Memory B cell (primary cell): ENCODE data around the gene KCNJ12.
A peak's percentile ranks its signal among the peaks of the same experiment; 100 is the strongest.
"Not testable (repeated sequence)": the region's sequence is repeated elsewhere in the genome, so short reads cannot be mapped to it uniquely, and the experiment has no call there.

ENCODE experiments used
- ATAC-seq: fragments of 150-1000 bp; cut with Tn5 transposase; 2 replicates; pipeline ENCODE4 v1.10.0; 2021; ENCODE audit warnings: low read depth, mild to moderate bottlenecking, moderate library complexity
- DNase-seq, 2 donors: peaks; one replicate each; pipeline ENCODE4 v3.0.0; 2022; ENCODE audit warnings: low spot score in 2 of 2
- H3K27ac Mint-ChIP-seq: one replicate; pipeline ENCODE4 v1.8.0; 2022; ENCODE audit warnings: mild to moderate bottlenecking, moderate library complexity, mixed read lengths
- H3K27me3 Mint-ChIP-seq: one replicate; pipeline ENCODE4 v1.8.0; 2022; ENCODE audit warnings: mixed read lengths
- H3K36me3 Mint-ChIP-seq: one replicate; pipeline ENCODE4 v1.8.0; 2022; ENCODE audit warnings: mild to moderate bottlenecking, mixed read lengths
- H3K4me1 Mint-ChIP-seq: one replicate; pipeline ENCODE4 v1.8.0; 2022; ENCODE audit warnings: mixed read lengths
- H3K4me3 Mint-ChIP-seq: one replicate; pipeline ENCODE4 v1.8.0; 2022; ENCODE audit warnings: mild to moderate bottlenecking, moderate library complexity, mixed read lengths
- H3K9me3 Mint-ChIP-seq: one replicate; pipeline ENCODE4 v1.8.0; 2022; ENCODE audit warnings: mixed read lengths

The KCNJ12 gene

DNA sequence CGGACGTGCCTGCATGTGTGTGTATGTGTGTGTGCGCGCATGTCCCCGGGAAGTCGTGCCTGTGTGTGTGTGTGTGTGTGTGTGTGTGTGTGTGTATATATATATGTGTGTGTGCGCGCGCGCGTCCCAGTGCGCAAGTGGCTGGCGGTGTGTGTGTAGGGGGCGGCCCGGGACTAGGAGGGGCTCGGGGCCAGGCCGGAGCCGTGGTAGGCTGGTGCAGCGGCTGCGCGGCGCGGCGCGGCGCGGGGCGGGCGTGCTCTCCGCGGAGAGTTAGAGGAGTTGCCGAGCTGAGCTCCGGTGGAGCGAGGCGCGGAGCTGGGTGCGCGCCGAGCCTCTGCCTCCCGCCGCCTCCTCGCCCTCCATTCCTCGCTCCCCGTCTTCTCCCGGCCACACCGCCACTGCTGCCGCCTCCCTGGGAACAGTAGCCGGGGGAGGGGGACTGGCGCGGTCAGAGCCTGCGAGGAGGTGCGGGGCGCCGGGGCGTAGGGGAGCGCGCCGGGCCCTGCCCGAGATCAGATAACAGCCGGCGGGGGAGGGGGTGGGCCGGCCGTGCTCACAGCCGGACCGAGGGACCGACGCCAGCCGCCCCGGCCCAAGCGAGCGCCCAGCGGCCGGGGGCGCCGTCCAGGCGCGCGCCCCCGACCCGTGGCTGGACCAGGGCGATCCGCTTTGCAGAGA lies at the start of gene KCNJ12:
Gene KCNJ12 (plus strand): TSS at position 277 of the 678 bp plus-strand sequence. CDS start 38,986 bp downstream, outside the sequence.
- ATAC-seq (peak; percentile 37), DNase-seq (no peak)
- no peaks in the 10 kb centered on the region for H3K36me3 Mint-ChIP-seq
- H3K27me3 Mint-ChIP-seq: peaks cover 23% of the 10 kb centered on the region
- H3K4me3 Mint-ChIP-seq: peak within 1 kb of the TSS; percentile 66
- peaks cover 10% of the 10 kb centered on the region for H3K4me1 Mint-ChIP-seq
- no peak within 1 kb of the TSS for H3K27ac Mint-ChIP-seq
- no peaks in the 10 kb centered on the region for H3K9me3 Mint-ChIP-seq

DNA sequence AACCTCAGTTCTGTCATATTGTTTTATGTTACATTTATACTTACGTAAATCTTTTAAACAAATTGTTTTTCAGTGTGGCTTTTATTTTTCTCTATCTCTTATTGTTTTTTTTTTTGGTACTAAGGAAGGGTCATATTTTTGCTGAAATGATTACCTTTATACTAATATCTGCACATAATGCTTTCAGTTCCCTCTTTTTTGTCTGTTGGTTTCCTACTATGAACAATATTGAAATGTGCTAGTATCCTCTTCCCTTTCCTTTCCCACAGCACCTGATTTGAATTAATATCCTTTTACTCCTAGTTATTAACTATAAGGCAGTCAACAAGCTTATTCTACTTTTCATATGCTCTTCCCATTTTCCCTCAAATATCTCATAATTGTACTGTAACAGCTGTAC lies 48.2 kb upstream of the KCNJ12 start:
- not testable (repeated sequence) for H3K36me3 Mint-ChIP-seq
- peak; percentile 71 for ATAC-seq

DNA sequence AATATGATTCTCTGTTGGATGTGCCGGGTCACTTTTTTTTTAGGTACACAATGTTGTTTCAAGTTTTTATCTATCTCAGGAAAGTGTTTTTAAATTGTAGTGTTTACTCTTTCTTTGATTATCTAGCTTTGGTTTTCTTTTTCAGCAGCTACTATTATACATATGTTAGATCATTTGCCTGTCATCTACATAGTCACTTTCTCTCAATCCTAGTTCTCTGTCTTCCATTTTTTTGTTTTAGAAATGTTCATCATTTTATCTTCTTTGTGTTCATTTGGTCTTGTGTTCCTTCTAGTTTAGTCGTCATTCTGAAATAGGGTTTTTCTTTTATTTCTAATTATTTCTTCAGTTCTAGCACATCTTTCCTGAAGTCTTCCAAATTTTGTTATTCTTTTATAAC lies 47.4 kb upstream of the KCNJ12 start:
- not testable (repeated sequence) for H3K27me3 Mint-ChIP-seq, DNase-seq, H3K36me3 Mint-ChIP-seq, H3K27ac Mint-ChIP-seq, ATAC-seq, H3K4me3 Mint-ChIP-seq, H3K4me1 Mint-ChIP-seq, H3K9me3 Mint-ChIP-seq

More for the DNA sequence above, 48.2 kb upstream of the KCNJ12 start:
- H3K27me3 Mint-ChIP-seq, H3K4me1 Mint-ChIP-seq, H3K27ac Mint-ChIP-seq, H3K4me3 Mint-ChIP-seq, DNase-seq, H3K9me3 Mint-ChIP-seq: not testable (repeated sequence)

DNA sequence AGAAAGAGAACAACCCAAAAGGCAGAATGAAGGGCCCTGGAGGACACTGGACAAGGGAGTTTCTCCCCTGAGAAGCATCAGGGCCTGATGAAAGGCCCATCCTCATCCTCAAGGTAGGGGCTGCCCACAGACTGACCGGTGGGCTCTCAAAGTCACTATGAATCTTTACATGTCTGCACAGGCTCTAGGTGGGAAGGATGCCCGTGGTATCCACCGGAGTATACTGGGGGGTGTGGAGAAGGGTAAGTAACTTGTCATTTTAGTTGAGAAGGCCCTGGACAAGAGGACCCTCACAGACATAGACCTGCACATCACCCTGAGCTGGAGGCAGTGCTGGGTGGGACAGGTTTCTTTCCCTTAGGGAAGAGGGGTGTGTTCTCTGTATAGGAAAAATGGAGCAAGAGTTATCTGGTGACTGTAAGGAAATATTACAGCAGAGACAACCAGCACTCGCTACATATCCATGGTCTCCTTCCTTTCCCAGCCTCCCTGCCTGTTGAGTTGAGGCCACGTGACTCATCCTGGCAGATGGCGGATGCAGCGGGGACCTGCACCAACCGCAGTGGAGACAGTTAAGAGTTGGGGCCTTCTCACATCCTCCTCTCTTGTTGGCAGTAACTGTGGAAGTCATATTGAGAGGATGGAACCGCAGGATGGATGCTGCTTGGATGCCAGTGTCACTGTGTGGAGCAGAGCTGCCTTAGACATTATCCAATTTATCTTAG lies 45.6 kb upstream of the KCNJ12 start:
- peaks cover under 1% of the 10 kb centered on the region for H3K27me3 Mint-ChIP-seq
- no peak for DNase-seq
- no peaks in the 10 kb centered on the region for H3K36me3 Mint-ChIP-seq
- ATAC-seq: no peak
- peaks cover 5% of the 10 kb centered on the region for H3K4me1 Mint-ChIP-seq
- H3K27ac Mint-ChIP-seq: no peak overlapping the region
- H3K9me3 Mint-ChIP-seq: peaks cover 3% of the 10 kb centered on the region
- no peak overlapping the region for H3K4me3 Mint-ChIP-seq

DNA sequence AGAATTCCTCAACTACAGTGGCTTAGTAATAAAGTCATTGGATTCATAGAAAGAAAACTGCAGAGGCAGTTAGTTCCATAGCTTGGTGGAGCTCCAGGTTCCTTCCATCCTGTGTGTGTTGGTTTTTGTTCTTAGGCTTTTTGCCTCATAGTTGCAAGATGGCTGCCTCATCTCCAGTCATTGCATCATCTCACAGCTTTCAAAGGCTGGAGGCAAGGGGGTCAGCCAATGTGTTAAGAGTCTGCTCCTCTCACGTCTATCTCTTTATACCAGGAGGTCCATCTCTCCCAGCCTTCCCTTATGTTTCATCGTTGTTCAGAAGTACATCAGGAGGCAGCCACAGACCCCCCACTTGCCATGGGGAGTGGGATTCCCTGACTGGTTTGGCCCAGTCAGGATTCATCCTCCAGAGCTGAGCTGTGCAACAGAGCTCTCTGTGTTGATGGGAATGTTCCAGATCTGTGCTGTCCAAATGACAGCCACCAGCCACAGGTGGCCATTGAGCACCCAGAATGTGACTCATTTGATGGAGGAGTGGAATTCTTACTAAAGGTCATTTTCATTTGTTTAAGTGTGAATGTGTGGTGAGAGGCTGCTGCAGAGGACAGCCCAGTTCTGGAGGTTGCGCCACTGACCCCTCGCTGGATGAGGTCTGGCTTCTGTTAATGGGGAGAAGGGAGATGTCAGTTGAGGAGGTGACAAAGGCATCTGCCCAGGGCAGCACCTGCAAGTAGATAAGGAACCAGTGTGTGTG lies 39.4 kb upstream of the KCNJ12 start:
- not testable (repeated sequence) for DNase-seq, H3K27ac Mint-ChIP-seq, H3K4me3 Mint-ChIP-seq, H3K9me3 Mint-ChIP-seq, H3K36me3 Mint-ChIP-seq, H3K4me1 Mint-ChIP-seq, H3K27me3 Mint-ChIP-seq, ATAC-seq

DNA sequence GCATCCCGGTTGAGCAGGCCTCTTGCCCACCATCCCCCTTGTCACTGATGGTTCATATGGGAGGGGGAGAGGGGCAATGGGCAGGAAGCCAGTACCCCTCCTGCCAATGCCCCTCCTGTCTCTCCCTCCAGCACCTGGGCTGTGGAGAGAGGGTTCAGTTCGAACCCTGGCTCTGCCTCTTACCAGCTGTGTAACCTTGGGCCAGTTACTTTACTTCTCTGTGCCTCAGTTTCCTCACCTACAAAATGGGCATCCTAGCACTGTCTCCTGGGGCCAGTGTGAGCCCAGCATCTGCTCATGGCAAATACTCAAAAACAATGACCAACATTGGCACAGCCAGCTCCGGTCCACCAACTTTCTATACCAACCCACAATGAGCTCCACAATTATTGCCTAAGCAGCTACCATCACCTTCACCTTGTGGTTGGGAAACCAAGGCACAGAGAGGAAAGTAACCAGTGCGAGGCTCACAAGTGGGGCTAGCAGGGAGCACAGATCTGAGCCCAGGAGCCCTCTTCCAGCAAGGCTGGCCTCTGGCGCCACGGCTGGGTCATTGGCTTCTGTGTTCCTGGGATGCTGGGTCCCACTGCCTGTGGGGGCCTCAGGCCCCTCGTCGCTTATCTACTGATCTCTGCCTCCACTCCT lies 38.1 kb upstream of the KCNJ12 start:
- H3K36me3 Mint-ChIP-seq, H3K27me3 Mint-ChIP-seq, H3K4me3 Mint-ChIP-seq, DNase-seq, H3K27ac Mint-ChIP-seq, ATAC-seq, H3K9me3 Mint-ChIP-seq, H3K4me1 Mint-ChIP-seq: not testable (repeated sequence)

DNA sequence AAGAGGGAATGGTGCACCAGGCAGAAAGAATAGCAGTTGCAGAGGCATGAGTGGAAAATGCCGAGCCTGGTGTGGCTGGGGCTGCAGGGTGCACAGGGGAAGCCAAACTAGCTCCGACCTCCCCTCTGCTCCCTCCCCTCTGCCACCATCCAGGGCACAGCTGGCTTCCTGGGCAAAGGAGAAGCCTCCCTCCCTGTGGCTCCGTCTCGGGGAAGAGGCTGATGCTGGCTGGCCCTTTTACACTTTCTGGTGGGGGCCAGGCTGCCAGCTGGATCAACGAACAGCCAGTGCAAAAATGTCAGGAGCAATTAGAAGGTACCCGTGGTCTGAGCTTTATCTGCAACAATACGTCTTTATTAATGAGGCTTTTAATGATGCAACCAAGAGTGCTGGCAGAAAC lies 37.1 kb upstream of the KCNJ12 start:
- H3K27ac Mint-ChIP-seq: no peak overlapping the region
- H3K27me3 Mint-ChIP-seq: no peaks in the 10 kb centered on the region
- no peaks in the 10 kb centered on the region for H3K9me3 Mint-ChIP-seq
- no peaks in the 10 kb centered on the region for H3K36me3 Mint-ChIP-seq
- peaks cover under 1% of the 10 kb centered on the region for H3K4me1 Mint-ChIP-seq
- H3K4me3 Mint-ChIP-seq: no peak overlapping the region
- DNase-seq (no peak), ATAC-seq (no peak)

DNA sequence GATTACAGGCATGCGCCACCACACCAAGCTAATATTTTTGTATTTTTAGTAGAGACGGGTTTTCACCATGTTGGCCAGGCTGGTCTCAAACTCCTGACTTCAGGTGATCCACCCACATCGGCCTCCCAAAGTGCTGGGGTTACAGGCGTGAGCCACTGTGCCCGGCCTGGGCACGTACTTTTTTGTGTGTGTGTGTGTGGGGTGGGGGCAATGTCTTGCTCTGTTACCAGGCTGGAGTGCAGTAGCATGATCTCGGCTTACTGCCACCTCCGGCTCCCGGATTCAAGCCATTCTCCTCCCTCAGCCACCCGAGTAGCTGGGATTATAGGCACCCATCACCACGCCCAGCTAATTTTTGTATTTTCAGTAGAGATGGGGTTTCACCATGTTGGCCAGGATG lies 36.6 kb upstream of the KCNJ12 start:
- ATAC-seq, DNase-seq, H3K4me3 Mint-ChIP-seq, H3K36me3 Mint-ChIP-seq, H3K27ac Mint-ChIP-seq, H3K4me1 Mint-ChIP-seq, H3K27me3 Mint-ChIP-seq, H3K9me3 Mint-ChIP-seq: not testable (repeated sequence)

DNA sequence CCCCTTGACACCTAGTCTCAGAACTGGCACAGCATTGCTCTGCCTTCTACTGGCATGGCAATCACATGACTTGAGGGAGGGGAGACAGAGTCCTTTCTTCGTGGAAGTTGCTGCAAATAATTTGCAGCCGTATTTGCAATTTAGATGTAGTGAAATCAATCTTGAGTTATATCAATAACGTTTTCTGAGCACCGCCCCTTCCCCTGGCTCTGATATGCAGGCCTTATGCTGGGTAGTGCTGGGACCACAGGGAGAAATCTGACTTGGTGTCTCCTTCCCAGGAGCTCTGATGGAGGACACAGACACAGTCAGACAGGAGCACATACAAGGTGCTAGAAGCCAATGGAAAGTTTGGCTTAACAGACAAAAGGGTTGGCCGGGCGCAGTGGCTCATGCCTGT lies 35.8 kb upstream of the KCNJ12 start:
- H3K4me3 Mint-ChIP-seq, H3K27ac Mint-ChIP-seq, ATAC-seq, H3K4me1 Mint-ChIP-seq, H3K9me3 Mint-ChIP-seq, H3K36me3 Mint-ChIP-seq, H3K27me3 Mint-ChIP-seq, DNase-seq: not testable (repeated sequence)

DNA sequence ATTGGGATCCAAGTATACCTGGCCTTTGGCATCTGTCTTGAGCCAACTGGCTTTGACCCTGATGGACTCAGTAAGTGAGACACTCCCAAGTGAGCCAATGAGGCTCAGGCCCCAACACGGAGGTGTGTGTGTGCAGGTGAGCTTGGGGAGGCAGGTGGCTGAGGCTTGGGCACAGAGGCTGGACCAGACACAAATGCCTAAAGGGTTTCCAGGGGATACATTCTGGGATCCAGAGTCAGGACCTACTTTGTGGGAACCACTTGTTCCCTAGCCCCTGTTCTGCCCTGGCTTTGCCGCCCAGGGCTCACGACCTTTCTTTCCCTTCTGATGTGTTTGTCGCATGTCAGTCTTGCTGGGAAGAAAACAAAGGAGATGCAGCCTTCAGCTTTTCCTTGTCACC lies 34.9 kb upstream of the KCNJ12 start:
- not testable (repeated sequence) for H3K27me3 Mint-ChIP-seq, DNase-seq, H3K9me3 Mint-ChIP-seq, ATAC-seq, H3K4me1 Mint-ChIP-seq, H3K36me3 Mint-ChIP-seq, H3K27ac Mint-ChIP-seq, H3K4me3 Mint-ChIP-seq

DNA sequence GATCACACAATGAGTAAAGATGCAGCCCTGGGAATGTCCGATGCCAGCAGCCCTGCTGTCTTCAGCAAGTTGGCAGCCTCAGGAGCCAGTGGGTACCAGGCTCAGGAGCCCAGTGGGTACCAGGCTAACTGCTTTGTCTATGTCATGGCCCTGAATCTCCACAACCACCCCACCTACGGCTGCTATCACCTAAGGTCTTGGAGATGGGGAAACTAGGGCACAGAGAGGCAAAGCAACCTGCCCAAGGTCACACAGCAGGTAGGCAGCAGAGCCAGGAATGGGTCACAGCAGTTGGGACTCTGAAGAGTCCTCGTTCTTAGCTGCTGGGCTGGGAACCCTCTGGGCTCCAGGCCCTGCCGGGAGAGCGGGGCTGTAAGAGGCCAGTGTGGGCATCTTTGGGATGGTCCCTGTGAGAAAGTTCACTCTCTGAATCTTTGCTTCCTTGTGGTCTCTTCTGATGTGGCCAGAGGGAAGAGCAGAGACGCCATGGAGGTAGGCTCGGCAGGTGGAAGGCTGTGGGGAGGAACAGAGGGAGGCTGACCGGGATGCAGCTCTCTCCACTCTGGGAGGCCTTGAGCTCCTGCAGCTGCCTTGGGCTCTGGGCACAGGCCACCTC lies 34.1 kb upstream of the KCNJ12 start:
- H3K9me3 Mint-ChIP-seq, H3K27ac Mint-ChIP-seq, H3K4me3 Mint-ChIP-seq, H3K36me3 Mint-ChIP-seq, H3K4me1 Mint-ChIP-seq, H3K27me3 Mint-ChIP-seq, ATAC-seq, DNase-seq: not testable (repeated sequence)

DNA sequence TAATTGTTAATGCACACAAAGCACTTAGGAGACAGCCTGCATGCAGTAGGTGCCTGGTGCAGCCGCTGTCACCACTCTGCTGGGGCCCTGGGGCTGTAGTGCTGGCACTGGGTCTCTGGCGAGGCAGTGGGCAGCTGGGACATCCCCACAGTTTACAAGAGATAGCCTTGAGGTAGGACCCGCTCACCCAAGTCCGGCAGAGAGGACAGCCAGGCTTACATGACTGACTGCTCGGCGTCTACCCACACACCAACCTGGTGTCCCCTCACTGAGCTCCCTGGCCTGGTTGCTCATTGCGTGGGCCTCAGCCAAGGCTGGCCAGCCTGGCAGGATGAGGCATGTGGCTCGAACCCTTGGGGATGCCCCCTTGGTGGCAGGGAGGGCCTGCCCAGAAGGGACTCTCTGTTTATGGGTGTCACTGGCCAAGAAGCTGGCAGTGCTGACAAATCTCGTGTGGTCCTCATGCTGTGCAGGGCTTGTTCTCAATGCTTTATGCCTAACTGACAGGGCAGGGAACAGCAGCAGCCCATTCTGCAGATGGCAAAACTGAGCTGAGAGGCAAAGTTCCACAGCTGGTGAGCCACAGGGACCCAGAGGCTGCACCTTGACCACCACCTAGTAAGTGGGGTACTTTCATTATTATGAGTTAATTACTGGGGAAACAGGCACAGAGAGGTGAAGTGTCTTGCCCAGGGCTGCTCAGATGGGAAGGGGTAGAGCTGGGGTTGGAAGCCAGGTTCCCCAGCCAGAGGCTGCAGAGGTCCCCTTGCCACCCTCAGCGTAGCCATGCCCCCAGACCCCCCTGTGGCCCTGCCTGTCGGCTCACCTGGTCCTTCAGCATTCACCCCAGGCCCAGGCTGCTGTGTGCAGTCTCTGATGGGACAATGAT lies 32.9 kb upstream of the KCNJ12 start:
- DNase-seq, H3K36me3 Mint-ChIP-seq, H3K27ac Mint-ChIP-seq, ATAC-seq, H3K9me3 Mint-ChIP-seq, H3K4me3 Mint-ChIP-seq, H3K4me1 Mint-ChIP-seq, H3K27me3 Mint-ChIP-seq: not testable (repeated sequence)

DNA sequence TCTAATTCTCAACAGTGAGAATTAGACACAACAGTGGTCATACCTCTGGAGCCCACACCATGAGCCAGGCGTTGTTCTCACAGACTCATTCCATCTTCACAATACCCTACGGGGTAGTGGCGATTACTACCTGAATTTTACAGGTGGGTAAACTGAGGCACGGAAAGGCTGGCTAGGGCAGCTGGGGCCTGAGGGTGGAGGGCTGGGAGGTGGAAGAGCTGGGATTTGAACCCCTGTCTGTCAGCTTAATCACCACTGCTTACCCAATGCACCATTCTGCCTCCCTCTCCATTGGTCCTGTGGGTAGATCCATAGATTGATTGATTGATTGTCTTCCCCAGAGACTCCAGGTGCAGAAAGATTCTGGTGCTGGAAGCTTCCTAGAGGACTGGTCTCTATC lies 31.4 kb upstream of the KCNJ12 start:
- H3K27me3 Mint-ChIP-seq, ATAC-seq: not testable (repeated sequence)

More for the DNA sequence above, 31.4 kb upstream of the KCNJ12 start:
- not testable (repeated sequence) for DNase-seq, H3K4me3 Mint-ChIP-seq, H3K9me3 Mint-ChIP-seq, H3K4me1 Mint-ChIP-seq, H3K27ac Mint-ChIP-seq, H3K36me3 Mint-ChIP-seq
